ENCODE results near the gene LNX1. TPM values are rescaled to one million over a fixed set of nuclear protein-coding genes. Genes with fewer than 3 reads are reported as not detected.
A peak's percentile ranks its signal among the peaks of the same experiment; 100 is the strongest.

LNX1 gene
- total and polyA plus RNA-seq, 9 of the 15 experiments (the other 6 are each of a cell fraction or from before 2014, with no cell fraction given), result 0.40 to 3.6 (median 2.2) TPM

- TF ChIP-seq NR3C1 (CRISPR knock-in tag; IDR thresholded peaks at IDR 0.05) (no peak), RFX1 (IDR thresholded peaks at IDR 0.05) (no peak), ZNF707 (CRISPR knock-in tag; conservative IDR thresholded peaks at IDR 0.05) (no peak), TARDBP (IDR thresholded peaks at IDR 0.05) (no peak), CTBP1 (IDR thresholded peaks at IDR 0.05; ENCODE audit: borderline replicate concordance) (0 out of 2 replicates have a peak, but pooled peaks have one; percentile 30), POLR3A (IDR thresholded peaks at IDR 0.05; ENCODE audit: borderline replicate concordance, extremely low read depth, insufficient read depth, insufficient read length) (no peak), KLF6 (CRISPR knock-in tag; IDR thresholded peaks at IDR 0.05; ENCODE audit: borderline replicate concordance) (peak; percentile 59; the same call in 1 of the 2 replicates), CBFB (CRISPR knock-in tag; IDR thresholded peaks at IDR 0.05) (no peak), NBN (IDR thresholded peaks at IDR 0.05; ENCODE audit: low read depth) (no peak), ARID2 (IDR thresholded peaks at IDR 0.05) (no peak), THAP12 (CRISPR knock-in tag; IDR thresholded peaks at IDR 0.05) (no peak), TRIM24 (IDR thresholded peaks at IDR 0.05) (no peak), TFAM (CRISPR knock-in tag; conservative IDR thresholded peaks at IDR 0.05) (no peak), ZNF76 (CRISPR knock-in tag; IDR thresholded peaks at IDR 0.05; ENCODE audit: borderline replicate concordance) (no peak), HMBOX1 (IDR thresholded peaks at IDR 0.05) (no peak), SFPQ (IDR thresholded peaks at IDR 0.05; ENCODE audit: low read depth, low read length) (no peak), DPF2 (IDR thresholded peaks at IDR 0.05) (no peak), SMAD4 (CRISPR knock-in tag; conservative IDR thresholded peaks at IDR 0.05) (peak; percentile 56), ZMIZ1 (IDR thresholded peaks at IDR 0.05; ENCODE audit: low read depth in 2 of 2, low read length in 2 of 2) (no peak), GABPB1 (CRISPR knock-in tag; IDR thresholded peaks at IDR 0.05) (no peak)
Measured at GRCh38 chr4:53507671-53508286, 83.5 kb downstream of the LNX1 start (continued).
